Central memory CD8-positive, alpha-beta T cell (primary cell): ENCODE data around the gene ZC3H12C.

Experiments
- ATAC-seq: fragments of 150-1000 bp; cut with Tn5 transposase; replicated peaks from 2 replicates; pipeline ENCODE4 v1.10.0; 2022; ENCODE audit warnings: mild to moderate bottlenecking, moderate FRiP score, moderate number of reproducible peaks; ENCODE audit not compliant: poor library complexity, severe bottlenecking; ENCODE audit errors: extremely low read depth
- DNase-seq, 2 donors: peaks; one replicate each; pipeline ENCODE4 v3.0.0; 2021; ENCODE audit warnings: low spot score in 2 of 2
- H3K27ac Mint-ChIP-seq: one replicate; pipeline ENCODE4 v1.8.0; 2022; ENCODE audit warnings: low read depth, mild to moderate bottlenecking, moderate library complexity, mixed read lengths
- H3K27me3 Mint-ChIP-seq: one replicate; pipeline ENCODE4 v1.8.0; 2022; ENCODE audit warnings: mixed read lengths
- H3K36me3 Mint-ChIP-seq: one replicate; pipeline ENCODE4 v1.8.0; 2022; ENCODE audit warnings: mild to moderate bottlenecking, moderate library complexity, mixed read lengths; ENCODE audit not compliant: insufficient read depth
- H3K4me1 Mint-ChIP-seq: one replicate; pipeline ENCODE4 v1.8.0; 2022; ENCODE audit warnings: mixed read lengths
- H3K4me3 Mint-ChIP-seq: one replicate; pipeline ENCODE4 v1.8.0; 2022; ENCODE audit warnings: mild to moderate bottlenecking, moderate library complexity, mixed read lengths
- H3K9me3 Mint-ChIP-seq: one replicate; pipeline ENCODE4 v1.8.0; 2022; ENCODE audit warnings: mixed read lengths

Gene ZC3H12C

DNA sequence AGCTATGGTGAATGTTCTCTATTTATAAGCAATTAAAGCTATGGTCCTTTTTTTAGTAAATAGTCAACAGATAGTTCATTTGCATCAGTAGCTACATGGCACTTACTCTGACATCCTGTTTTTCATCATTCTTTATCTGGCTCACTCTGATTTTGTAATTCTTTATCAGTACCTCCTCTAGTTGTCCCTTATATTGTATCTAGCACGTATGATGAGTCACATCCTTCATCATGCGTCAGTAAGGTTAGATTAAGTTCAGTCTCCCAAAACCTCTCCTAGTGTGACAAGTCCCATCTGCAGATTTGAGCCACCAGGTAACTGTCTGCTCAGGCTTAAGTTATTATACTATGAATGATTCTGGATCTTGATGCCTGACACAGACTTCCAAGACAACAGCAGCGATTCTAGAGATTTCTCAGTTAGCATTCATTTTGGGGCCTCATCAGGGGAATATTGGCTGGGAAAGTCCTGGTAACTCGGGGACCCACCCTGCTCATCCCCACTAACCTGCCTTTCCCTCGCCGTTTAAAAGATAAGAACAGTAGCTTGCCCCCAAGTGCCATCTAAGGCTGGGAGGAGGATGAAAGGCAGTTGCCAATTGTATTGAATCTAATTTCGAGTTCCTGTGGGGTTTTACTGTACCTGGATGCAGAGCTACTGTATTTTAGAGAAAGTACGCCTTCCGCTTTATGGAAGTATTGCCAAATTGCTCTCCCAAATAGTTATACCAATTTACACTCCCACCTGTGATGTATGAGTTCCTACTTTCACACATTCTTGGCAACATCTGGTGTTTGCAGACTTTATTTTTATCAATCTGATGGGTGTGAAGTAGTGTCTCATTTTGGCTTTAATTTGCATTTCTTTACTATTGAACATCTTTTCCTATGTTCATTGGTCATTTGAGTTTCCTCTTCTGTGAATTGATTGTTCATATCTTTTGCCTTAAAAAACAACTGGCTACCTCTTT lies 55.9 kb downstream of the ZC3H12C start:
- H3K9me3 Mint-ChIP-seq = no peaks in the 10 kb centered on the region
- no peaks in the 10 kb centered on the region for H3K36me3 Mint-ChIP-seq
- no peak overlapping the region for H3K4me3 Mint-ChIP-seq
- ATAC-seq (no peak), DNase-seq (no peak)
- no peaks in the 10 kb centered on the region for H3K4me1 Mint-ChIP-seq
- H3K27ac Mint-ChIP-seq = no peak overlapping the region
- peaks cover 48% of the 10 kb centered on the region for H3K27me3 Mint-ChIP-seq

GRCh38 chr11:110152199-110152598 lies 59.0 kb downstream of the ZC3H12C start:
- Mint-ChIP-seq H3K4me3 (no peak overlapping the region), H3K27me3 (peaks cover 31% of the 10 kb centered on the region), H3K9me3 (no peaks in the 10 kb centered on the region), H3K4me1 (no peaks in the 10 kb centered on the region), H3K36me3 (no peaks in the 10 kb centered on the region), H3K27ac (no peak overlapping the region)
- DNase-seq = no peak
- ATAC-seq = no peak

GRCh38 chr11:110153474-110153873 lies 60.3 kb downstream of the ZC3H12C start:
- no peak overlapping the region for H3K27ac Mint-ChIP-seq
- peaks cover 33% of the 10 kb centered on the region for H3K27me3 Mint-ChIP-seq
- H3K4me1 Mint-ChIP-seq = no peaks in the 10 kb centered on the region
- DNase-seq (no peak), ATAC-seq (no peak)
- H3K4me3 Mint-ChIP-seq = no peak overlapping the region
- H3K36me3 Mint-ChIP-seq = no peaks in the 10 kb centered on the region
- H3K9me3 Mint-ChIP-seq = no peaks in the 10 kb centered on the region

DNA sequence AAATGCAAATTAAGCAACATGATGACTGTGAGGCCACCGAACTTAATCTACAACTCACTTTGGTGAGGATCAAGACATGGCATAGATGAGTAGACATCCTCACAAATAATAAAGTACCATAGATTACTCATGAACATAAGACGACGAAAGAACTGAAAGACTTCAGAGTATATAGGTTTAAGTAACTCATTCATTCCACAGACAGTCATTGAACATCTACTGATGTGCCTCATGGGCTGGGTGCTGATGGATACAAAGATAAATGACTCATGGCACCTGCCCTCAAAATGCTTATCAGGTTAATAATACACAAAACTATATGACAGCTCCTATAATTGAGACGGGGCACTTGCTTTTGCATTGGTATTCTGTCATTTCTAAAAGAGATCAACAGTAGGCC lies 63.3 kb downstream of the ZC3H12C start:
- no peaks in the 10 kb centered on the region for H3K9me3 Mint-ChIP-seq
- no peaks in the 10 kb centered on the region for H3K4me1 Mint-ChIP-seq
- H3K27me3 Mint-ChIP-seq = peaks cover 40% of the 10 kb centered on the region
- H3K4me3 Mint-ChIP-seq = no peak overlapping the region
- H3K27ac Mint-ChIP-seq = no peak overlapping the region
- no peak for DNase-seq
- ATAC-seq = no peak
- H3K36me3 Mint-ChIP-seq = no peaks in the 10 kb centered on the region

GRCh38 chr11:110158317-110159200 lies 65.4 kb downstream of the ZC3H12C start:
- ATAC-seq = no peak
- H3K36me3 Mint-ChIP-seq = no peaks in the 10 kb centered on the region
- H3K27ac Mint-ChIP-seq = no peak overlapping the region
- H3K9me3 Mint-ChIP-seq = no peaks in the 10 kb centered on the region
- no peaks in the 10 kb centered on the region for H3K4me1 Mint-ChIP-seq
- no peak overlapping the region for H3K4me3 Mint-ChIP-seq
- DNase-seq = no peak
- H3K27me3 Mint-ChIP-seq = peaks cover 32% of the 10 kb centered on the region

DNA sequence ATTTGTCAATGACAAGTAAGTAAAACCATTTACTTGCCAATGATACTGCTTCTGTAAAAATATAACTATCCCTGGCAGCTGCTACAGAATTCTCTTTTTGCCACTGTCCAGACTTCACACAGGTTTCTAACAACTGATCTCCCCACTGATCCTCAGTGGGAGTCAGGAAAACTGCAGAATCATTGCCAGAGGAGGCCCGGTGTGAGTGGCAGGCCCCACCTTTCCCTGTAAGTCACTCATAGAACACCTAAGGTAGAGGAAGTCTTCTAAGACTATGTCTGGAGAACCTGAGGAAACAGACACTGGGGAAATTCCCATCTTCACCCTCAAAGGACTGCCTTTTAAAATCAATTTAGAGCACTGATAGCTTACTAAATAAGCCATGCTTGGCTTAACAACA lies 66.3 kb downstream of the ZC3H12C start:
- H3K27ac Mint-ChIP-seq = no peak overlapping the region

DNA sequence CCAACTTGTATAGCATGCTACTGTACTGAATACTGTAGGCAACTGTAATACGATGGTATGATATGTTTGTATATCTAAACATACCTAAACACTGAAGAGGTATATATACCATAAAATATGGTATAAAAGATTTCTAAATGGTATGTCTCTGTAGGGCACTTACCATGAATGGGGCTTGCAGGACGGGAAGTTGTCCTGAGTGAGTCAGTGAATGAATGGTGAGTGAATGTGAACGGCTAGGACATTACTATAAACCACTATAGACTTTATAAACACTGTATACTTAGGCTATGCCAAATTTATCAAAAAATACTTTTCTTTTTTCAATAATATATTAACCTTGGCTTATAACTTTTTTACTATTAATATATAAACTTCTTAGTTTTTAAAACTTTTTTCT lies 66.8 kb downstream of the ZC3H12C start:
- ATAC-seq = no peak
- H3K4me3 Mint-ChIP-seq = no peak overlapping the region
- peaks cover 34% of the 10 kb centered on the region for H3K27me3 Mint-ChIP-seq
- H3K36me3 Mint-ChIP-seq = no peaks in the 10 kb centered on the region
- DNase-seq = no peak
- no peaks in the 10 kb centered on the region for H3K9me3 Mint-ChIP-seq
- H3K27ac Mint-ChIP-seq = no peak overlapping the region
- no peaks in the 10 kb centered on the region for H3K4me1 Mint-ChIP-seq

More for the DNA sequence above, 66.3 kb downstream of the ZC3H12C start:
- Mint-ChIP-seq H3K4me3 (no peak overlapping the region), H3K36me3 (no peaks in the 10 kb centered on the region), H3K4me1 (no peaks in the 10 kb centered on the region), H3K9me3 (no peaks in the 10 kb centered on the region), H3K27me3 (peaks cover 28% of the 10 kb centered on the region)
- ATAC-seq (no peak), DNase-seq (no peak)

DNA sequence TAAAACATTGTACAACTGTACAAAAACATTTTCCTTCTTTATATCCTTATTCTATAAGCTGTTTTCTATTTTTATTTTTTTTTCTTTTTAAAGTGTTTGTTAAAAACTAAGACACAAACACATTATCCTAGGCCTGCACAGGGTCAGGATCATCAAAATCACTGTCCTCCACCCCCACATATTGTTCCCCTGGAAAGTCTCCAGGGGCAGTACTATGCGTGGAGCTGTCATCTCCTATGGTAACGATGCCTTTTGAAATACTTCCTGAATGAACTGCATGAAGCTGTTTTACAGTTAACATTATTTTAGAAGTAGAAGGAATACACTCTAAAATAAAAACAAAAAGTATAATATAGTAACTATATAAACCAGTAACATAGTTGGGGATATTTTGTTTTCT lies 67.2 kb downstream of the ZC3H12C start:
- no peaks in the 10 kb centered on the region for H3K9me3 Mint-ChIP-seq
- H3K4me3 Mint-ChIP-seq = no peak overlapping the region
- H3K27me3 Mint-ChIP-seq = peaks cover 34% of the 10 kb centered on the region
- DNase-seq = no peak
- no peaks in the 10 kb centered on the region for H3K36me3 Mint-ChIP-seq
- no peak overlapping the region for H3K27ac Mint-ChIP-seq
- no peak for ATAC-seq
- H3K4me1 Mint-ChIP-seq = no peaks in the 10 kb centered on the region

DNA sequence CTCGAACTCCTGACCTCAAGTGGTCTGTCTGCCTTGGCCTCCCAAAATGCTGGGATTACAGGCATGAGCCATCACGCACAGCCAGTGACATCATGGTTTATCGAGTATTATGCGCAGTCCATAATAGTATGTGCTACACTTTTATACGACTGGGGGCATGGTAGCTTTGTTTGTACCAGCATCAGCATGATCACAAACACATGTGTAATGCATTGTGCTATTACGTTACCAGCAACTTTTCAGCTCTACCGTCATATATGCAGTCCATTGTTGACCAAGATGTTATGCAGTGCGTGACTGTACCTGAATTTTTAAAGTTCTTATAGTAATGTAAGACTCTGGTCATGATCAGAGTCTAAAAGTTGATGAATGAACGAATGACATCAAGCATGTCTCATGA lies 67.9 kb downstream of the ZC3H12C start:
- no peaks in the 10 kb centered on the region for H3K36me3 Mint-ChIP-seq
- ATAC-seq (no peak), DNase-seq (no peak)
- H3K27ac Mint-ChIP-seq = no peak overlapping the region
- H3K4me3 Mint-ChIP-seq = no peak overlapping the region
- H3K27me3 Mint-ChIP-seq = peaks cover 31% of the 10 kb centered on the region
- no peaks in the 10 kb centered on the region for H3K9me3 Mint-ChIP-seq
- no peaks in the 10 kb centered on the region for H3K4me1 Mint-ChIP-seq

- ATAC-seq (no peak), DNase-seq (no peak)
- Mint-ChIP-seq H3K4me3 (no peak overlapping the region), H3K27ac (no peak overlapping the region), H3K4me1 (no peaks in the 10 kb centered on the region), H3K27me3 (peaks cover 31% of the 10 kb centered on the region), H3K36me3 (no peaks in the 10 kb centered on the region), H3K9me3 (no peaks in the 10 kb centered on the region)
These were observed 69.0 kb downstream of the ZC3H12C start for GRCh38 chr11:110162216-110162615.

DNA sequence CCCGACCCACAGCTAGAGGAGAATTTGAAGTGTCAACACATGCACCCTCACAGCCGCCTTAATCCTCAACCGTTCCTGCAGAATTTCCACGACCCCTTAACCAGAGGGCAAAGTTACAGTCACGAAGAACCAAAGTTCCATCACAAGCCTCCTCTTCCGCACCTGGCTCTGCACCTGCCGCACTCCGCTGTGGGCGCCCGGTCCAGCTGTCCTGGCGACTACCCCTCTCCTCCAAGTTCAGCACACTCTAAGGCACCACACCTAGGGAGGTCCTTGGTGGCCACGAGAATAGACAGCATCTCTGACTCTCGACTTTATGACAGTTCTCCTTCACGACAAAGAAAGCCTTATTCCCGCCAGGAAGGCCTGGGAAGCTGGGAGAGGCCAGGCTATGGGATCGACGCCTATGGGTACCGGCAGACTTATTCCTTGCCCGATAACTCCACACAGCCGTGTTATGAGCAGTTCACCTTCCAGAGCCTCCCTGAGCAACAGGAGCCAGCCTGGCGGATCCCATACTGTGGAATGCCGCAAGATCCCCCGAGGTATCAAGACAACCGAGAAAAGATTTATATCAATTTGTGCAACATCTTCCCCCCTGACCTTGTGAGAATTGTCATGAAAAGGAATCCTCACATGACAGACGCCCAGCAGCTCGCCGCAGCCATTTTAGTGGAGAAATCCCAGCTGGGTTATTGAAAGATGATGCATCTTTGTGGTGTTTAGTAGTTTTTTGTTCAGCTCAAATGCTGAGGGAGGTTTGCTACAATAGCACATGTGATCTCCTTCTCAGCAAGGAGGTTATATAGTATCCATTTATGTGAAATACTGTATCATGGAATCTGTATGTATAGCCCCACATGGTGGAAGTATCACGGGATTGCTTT lies 72.1 kb downstream of the ZC3H12C start:
- Mint-ChIP-seq H3K4me1 (no peaks in the 10 kb centered on the region), H3K9me3 (no peaks in the 10 kb centered on the region), H3K4me3 (no peak overlapping the region)

More for the DNA sequence above, 72.1 kb downstream of the ZC3H12C start:
- no peak for DNase-seq
- no peak for ATAC-seq
- no peak overlapping the region for H3K27ac Mint-ChIP-seq
- peaks cover 13% of the 10 kb centered on the region for H3K27me3 Mint-ChIP-seq
- no peaks in the 10 kb centered on the region for H3K36me3 Mint-ChIP-seq
